ENCODE data around the gene PACSIN1. TPM values are rescaled to one million over a fixed set of nuclear protein-coding genes. Genes with fewer than 3 reads are reported as not detected.
A peak's percentile ranks its signal among the peaks of the same experiment; 100 is the strongest.

The PACSIN1 gene
- total RNA-seq, 1 experiment from 2014 or later, result 7.0 TPM

- Mint-ChIP-seq H3K36me3 (ENCODE audit: insufficient read depth in 1 of 3, low read depth in 3 of 3) (no peaks in the 10 kb centered on the region), H3K4me1 (peaks cover 33 to 54% of the 10 kb centered on the region in 2 experiments), H3K27ac (no peak overlapping the region), H3K27me3 (ENCODE audit: low read depth) (peaks cover 19% of the 10 kb centered on the region), H3K9me3 (no peaks in the 10 kb centered on the region), H3K4me3 (peak overlapping the region; percentile 69 to 86; a peak in 3 of 5 replicates)
- Histone ChIP-seq H3K27ac (ENCODE audit: insufficient read length, low read depth, low read length) (no peak overlapping the region), H2AK5ac (ENCODE audit: insufficient read length, low read length) (no peak overlapping the region), H3K56ac (ENCODE audit: insufficient read length, low read depth, low read length) (no peak overlapping the region), H4K91ac (ENCODE audit: insufficient read length, low read depth, low read length) (no peak overlapping the region), H3K9me3 (ENCODE audit: control insufficient read depth, low read depth, low read length) (no peaks in the 10 kb centered on the region), H3K18ac (ENCODE audit: insufficient read length, low read depth, low read length) (no peak overlapping the region), H3K4ac (ENCODE audit: low read depth, low read length) (no peak overlapping the region), H3K4me1 (ENCODE audit: insufficient read depth, low read length) (peaks cover 1% of the 10 kb centered on the region; the same call in 1 of the 2 replicates), H2BK20ac (ENCODE audit: low read depth, low read length, poor library complexity, severe bottlenecking) (no peak overlapping the region), H3K79me2 (ENCODE audit: insufficient read depth, low read length) (no peaks in the 10 kb centered on the region), H3K4me2 (ENCODE audit: insufficient read depth, insufficient read length, low read length) (peak overlapping the region; percentile 65), H3K14ac (ENCODE audit: insufficient read depth, low read length) (no peak overlapping the region; the same call in 1 of the 2 replicates), H3K23me2 (ENCODE audit: insufficient read length, low read depth, low read length, poor library complexity, severe bottlenecking) (peaks cover 9% of the 10 kb centered on the region), H2BK12ac (ENCODE audit: insufficient read length, low read depth, low read length) (no peak overlapping the region), H3K23ac (ENCODE audit: insufficient read length, low read depth, low read length) (no peak overlapping the region), H4K8ac (replicated peaks; ENCODE audit: insufficient read length, low read depth, low read length) (no peak overlapping the region), H2BK5ac (ENCODE audit: insufficient read length, low read length) (no peak overlapping the region), H3K79me1 (ENCODE audit: insufficient read depth, low read depth, low read length, poor library complexity, severe bottlenecking) (no peaks in the 10 kb centered on the region), H2BK15ac (ENCODE audit: low read depth, low read length) (no peak overlapping the region), H2BK120ac (ENCODE audit: low read depth, low read length, poor library complexity, severe bottlenecking) (no peak overlapping the region), H3T11ph (ENCODE audit: low read length) (no peak overlapping the region), H3K9ac (ENCODE audit: extremely low read depth, insufficient read length, low read length) (no peak overlapping the region), H4K5ac (ENCODE audit: insufficient read length, low read depth, low read length) (no peak overlapping the region), H2AFZ (ENCODE audit: low read length) (no peak overlapping the region), H3K27me3 (ENCODE audit: insufficient read depth, low read length) (no peaks in the 10 kb centered on the region), H4K20me1 (ENCODE audit: control insufficient read depth, insufficient read depth, insufficient read length) (no peaks in the 10 kb centered on the region)
- no CpG with 5 or more reads among the region's 13 CpGs for WGBS (ENCODE audit: extremely low coverage, insufficient read length, low lambda C conversion rate)
- DNase-seq, result no peak
- TF ChIP-seq CTCF (conservative IDR thresholded peaks at IDR 0.05), result no peak
Observed at GRCh38 chr6:34515473-34516387, 49.9 kb downstream of the PACSIN1 start.
